IPS-15b (cell line): ENCODE data around the gene OTOS.

Experiments used
- H3K27me3 ChIP-seq: one replicate; pipeline ENCODE4 v1.6.1; 2013; ENCODE audit warnings: low read length; ENCODE audit not compliant: control insufficient read depth, insufficient read depth
- H3K36me3 ChIP-seq: one replicate; pipeline ENCODE4 v1.6.1; 2013; ENCODE audit warnings: low read length; ENCODE audit not compliant: control insufficient read depth, insufficient read depth
- H3K4me1 ChIP-seq: one replicate; pipeline ENCODE4 v1.6.1; 2013; ENCODE audit warnings: mild to moderate bottlenecking, low read length; ENCODE audit not compliant: control insufficient read depth, insufficient read depth
- H3K4me3 ChIP-seq: one replicate; pipeline ENCODE4 v1.5.1; 2013; ENCODE audit warnings: low read depth, low read length
- H3K9ac ChIP-seq: one replicate; pipeline ENCODE4 v1.6.1; 2013; ENCODE audit warnings: low read depth, mild to moderate bottlenecking, low read length
- H3K9me3 ChIP-seq: one replicate; pipeline ENCODE4 v1.6.1; 2013; ENCODE audit warnings: mild to moderate bottlenecking, low read length; ENCODE audit not compliant: control insufficient read depth, insufficient read depth

OTOS gene

DNA sequence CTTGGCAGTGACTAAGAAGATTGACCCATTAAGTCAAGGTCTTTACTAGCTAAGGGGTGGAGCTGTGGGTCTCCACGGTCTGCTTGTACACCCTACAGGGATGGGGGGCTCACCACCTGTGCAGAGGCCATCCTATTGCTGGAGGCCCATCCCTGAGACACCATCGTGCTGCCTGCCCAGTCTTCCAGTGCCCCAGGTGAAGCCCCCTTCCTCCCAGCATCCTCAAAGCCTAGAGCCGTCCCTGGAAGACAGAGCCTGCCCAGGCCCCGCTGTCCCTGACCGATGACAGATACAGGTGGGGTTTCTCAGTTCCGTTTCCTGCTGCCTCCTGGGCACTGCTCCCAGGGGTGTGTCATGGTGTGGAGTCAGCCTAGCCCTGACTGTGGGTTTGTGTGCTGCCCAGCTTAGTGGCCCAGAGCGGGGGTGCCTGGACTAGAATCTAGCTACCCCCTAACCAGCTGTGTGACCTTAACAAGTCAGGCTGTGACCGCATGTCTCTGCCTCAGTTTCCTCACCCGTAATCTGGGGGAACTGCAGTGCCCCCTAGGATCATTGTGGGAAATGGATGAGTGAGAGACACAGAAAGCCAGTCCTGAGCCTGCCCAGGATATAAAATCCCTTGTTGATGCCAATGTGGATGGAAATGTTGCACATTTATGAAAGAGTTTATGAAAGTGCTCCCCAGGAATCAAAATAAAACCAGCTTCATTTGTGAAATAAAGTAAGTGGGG is 2.0 kb downstream of the OTOS start:
- Histone ChIP-seq H3K4me1 (peaks cover 7% of the 10 kb centered on the region), H3K27me3 (peaks cover 8% of the 10 kb centered on the region), H3K36me3 (no peaks in the 10 kb centered on the region)

DNA sequence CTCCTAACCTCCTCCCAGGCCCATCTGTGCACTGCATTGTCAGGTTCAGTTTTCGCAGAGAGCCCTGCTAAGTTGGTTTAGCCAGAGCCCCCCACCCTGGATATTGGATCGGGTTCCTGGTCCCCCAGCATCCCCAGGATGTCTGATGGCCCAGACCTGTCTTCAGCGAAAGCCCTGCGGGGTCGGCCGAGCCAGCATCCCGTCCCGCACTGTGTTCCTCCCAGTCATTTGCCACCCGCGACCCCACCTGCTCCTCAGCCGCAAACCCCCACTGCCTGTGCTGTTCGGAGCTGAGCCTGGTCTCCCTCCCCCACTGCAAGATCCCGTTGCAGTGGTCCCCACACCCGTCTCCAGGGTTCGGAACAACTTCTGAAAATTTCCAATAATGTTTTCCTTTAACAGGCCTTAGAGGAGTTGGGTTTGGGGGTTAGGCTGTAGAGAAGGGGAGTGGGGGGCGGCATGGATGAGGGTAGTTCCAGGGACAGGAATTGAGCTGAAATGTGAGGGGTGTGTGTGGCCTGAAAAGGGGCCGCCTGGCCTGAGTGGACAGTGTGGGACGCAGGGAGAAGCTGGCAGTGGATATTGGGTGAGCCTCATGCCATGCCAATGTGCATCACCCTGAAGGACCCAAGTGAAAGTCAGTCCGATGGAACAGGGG is 2.7 kb downstream of the OTOS start:
- no peak overlapping the region for H3K4me3 ChIP-seq
- peaks cover under 1% of the 10 kb centered on the region for H3K36me3 ChIP-seq

More for the DNA sequence above, 2.0 kb downstream of the OTOS start:
- H3K9ac ChIP-seq: no peak overlapping the region
- no peaks in the 10 kb centered on the region for H3K9me3 ChIP-seq
- no peak overlapping the region for H3K4me3 ChIP-seq

DNA sequence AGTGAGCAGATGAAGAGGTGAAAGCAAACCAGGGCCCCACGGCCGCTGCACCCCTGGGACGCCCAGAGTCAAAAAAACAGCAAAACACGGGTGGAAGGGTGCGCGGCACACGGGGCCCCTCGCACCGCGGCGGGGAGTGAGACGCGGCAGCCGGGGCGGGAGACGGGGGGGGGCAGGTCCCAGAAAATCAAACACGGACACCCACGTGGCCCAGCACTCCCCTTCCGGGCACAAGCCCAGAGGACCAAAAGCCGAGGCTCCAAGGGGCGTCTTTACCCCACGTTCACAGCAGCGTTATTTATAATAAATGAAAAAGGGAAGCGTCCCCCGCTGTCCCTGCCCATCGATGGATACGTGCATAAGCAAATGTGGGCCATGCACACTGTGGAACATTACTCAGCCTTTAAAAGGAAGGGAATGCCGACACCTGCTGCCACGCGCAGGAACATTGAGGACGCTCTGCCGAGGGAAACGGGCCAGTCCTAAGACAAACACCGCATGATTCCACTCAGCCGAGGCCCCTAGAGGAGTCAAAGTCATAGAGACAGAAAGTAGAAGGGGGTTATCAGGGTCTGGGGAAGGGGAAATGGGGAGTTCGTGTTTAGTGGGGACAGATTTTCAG is 3.7 kb downstream of the OTOS start:
- Histone ChIP-seq H3K27me3 (peaks cover 8% of the 10 kb centered on the region), H3K36me3 (peaks cover 9% of the 10 kb centered on the region), H3K4me1 (peaks cover 7% of the 10 kb centered on the region), H3K9me3 (no peaks in the 10 kb centered on the region), H3K9ac (no peak overlapping the region), H3K4me3 (peak overlapping the region; percentile 90)

More for the DNA sequence above, 2.7 kb downstream of the OTOS start:
- Histone ChIP-seq H3K27me3 (peaks cover 8% of the 10 kb centered on the region), H3K9ac (no peak overlapping the region), H3K9me3 (no peaks in the 10 kb centered on the region), H3K4me1 (peaks cover 7% of the 10 kb centered on the region)

DNA sequence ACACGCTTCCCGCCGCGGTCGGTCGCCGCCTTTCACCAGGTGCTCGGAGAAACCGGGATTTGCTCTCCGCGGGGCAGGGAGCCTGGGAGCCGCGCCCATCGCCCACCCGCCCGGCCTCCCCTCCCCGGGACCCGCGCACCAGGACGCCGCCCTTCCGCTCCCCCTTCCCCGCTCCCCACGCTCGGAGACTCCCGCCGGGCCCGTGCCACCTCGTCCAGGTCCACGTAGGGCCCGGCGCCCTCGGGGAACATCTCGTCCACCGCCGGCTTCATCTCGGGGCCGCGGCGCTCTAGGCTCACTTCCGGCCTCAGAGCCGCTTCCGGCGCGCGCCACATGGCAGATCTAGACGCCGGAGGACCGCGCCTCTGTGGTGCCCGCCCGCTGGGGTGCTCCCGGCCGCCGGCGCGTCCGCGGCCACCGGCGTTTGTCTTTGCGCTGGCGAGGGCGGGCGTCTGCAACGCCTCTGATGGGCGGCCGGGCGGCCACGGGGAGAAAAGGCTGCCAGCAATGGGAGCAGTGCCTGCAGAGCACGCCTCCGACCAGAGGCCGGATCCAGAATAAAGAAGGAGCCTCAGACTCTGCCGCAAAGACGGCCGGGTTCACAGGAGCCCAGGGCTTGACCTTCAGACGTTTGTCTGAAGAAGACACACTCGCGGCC is 4.3 kb downstream of the OTOS start, which contains the start of gene COPS9:
COPS9 (minus strand) TSS at position 293 of the 658 bp plus-strand sequence; CDS start at position 272, 21 bp downstream.
- peaks cover 7% of the 10 kb centered on the region for H3K4me1 ChIP-seq
- no peaks in the 10 kb centered on the region for H3K9me3 ChIP-seq
- peak within 1 kb of the TSS; percentile 79 for H3K9ac ChIP-seq
- H3K27me3 ChIP-seq: peaks cover 8% of the 10 kb centered on the region
- H3K4me3 ChIP-seq: peak within 1 kb of the TSS; percentile 90
- H3K36me3 ChIP-seq: peaks cover 15% of the 10 kb centered on the region

DNA sequence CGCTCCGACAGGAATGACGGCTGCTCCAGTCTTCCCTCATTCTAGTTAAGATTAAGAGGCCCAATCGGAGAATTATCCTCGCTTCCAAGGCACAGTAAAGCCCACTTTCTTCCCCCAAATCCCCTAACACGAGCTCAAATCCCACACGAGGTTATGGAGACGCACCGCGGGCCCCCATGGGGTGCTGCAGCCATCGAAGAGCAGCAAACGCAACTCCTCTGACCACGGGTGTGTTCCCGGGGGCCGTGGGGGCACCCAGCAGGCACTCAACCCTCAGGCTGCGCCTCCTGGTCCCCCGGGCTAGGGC is 4.8 kb downstream of the OTOS start:
- Histone ChIP-seq H3K4me3 (peak overlapping the region; percentile 90), H3K9me3 (no peaks in the 10 kb centered on the region), H3K36me3 (peaks cover 20% of the 10 kb centered on the region), H3K27me3 (peaks cover 8% of the 10 kb centered on the region), H3K9ac (peak overlapping the region; percentile 79), H3K4me1 (peaks cover 7% of the 10 kb centered on the region)

DNA sequence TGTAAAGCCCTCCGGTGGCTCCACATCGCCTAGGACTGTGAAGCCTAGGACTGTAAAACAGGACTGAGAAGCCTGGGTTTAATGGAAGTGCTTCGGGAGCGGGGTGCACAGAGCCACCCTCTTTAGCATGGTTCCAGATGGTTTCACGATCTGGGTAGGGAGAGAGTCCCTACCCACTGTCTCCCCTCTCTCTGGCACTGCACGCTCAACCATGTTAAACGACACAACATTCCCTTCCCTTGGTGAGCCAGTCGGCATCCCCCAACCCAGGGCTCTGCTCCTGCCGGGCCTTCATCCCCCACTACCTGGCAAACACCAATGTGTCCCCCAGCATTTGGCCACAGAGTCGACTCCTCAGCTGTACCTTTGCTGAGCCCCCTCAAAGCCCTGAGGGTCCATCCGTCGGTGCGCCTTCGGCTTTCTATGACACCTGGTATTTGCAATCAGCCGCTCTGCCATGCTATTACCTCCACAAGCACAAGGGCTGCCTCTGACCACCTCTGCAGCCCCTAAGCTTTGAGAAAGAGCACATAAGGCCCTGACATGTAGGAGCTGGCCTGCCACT is 5.4 kb downstream of the OTOS start:
- peaks cover 8% of the 10 kb centered on the region for H3K27me3 ChIP-seq
- no peaks in the 10 kb centered on the region for H3K9me3 ChIP-seq
- peak overlapping the region; percentile 90 for H3K4me3 ChIP-seq
- H3K36me3 ChIP-seq: peaks cover 26% of the 10 kb centered on the region
- H3K9ac ChIP-seq: peak overlapping the region; percentile 79
- H3K4me1 ChIP-seq: peaks cover 7% of the 10 kb centered on the region

DNA sequence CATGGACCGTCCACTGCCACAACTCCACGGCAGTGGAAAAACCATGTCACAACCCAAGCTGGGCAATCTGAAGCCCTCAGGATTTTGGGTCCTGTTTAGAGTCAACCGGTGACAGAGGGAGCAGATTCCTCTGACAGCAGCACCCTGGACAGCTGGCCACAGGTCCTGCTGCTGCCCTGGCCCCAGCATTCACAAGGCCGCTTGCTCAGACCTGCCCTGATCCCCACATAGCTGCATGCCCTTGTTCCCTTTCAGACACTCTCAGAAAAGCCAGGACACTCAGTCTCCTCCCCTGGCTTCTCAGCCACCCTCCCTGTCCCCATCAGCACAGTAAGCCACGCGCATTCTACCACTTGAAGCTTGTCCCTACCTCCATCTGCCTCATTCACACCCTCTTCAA is 6.0 kb downstream of the OTOS start:
- Histone ChIP-seq H3K4me3 (peak overlapping the region; percentile 90), H3K9ac (peak overlapping the region; percentile 24), H3K36me3 (peaks cover 32% of the 10 kb centered on the region), H3K27me3 (peaks cover 8% of the 10 kb centered on the region), H3K4me1 (peaks cover 3% of the 10 kb centered on the region), H3K9me3 (no peaks in the 10 kb centered on the region)

DNA sequence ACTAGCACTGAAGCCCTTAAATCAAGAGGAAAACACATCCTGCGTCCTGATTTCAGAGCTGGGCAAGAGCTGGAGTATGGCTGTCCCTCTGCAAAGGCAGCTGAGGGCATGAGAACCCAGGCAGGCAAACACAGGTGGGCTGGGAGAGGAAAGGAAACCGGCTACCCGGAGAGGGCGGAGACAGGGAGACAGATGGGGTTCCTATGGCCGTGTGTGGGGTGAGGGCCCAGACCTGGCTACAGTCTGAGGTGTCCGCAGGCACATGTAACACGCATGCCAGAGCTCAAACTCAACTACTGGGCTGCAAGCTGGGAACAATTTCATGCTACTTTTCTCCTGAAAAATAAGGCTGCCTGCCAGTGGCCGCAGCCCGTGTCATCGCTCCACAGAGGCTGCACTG is 7.1 kb downstream of the OTOS start:
- peaks cover 8% of the 10 kb centered on the region for H3K27me3 ChIP-seq
- H3K9me3 ChIP-seq: no peaks in the 10 kb centered on the region
- H3K4me1 ChIP-seq: peaks cover 3% of the 10 kb centered on the region
- no peak overlapping the region for H3K4me3 ChIP-seq
- peaks cover 40% of the 10 kb centered on the region for H3K36me3 ChIP-seq
- no peak overlapping the region for H3K9ac ChIP-seq

DNA sequence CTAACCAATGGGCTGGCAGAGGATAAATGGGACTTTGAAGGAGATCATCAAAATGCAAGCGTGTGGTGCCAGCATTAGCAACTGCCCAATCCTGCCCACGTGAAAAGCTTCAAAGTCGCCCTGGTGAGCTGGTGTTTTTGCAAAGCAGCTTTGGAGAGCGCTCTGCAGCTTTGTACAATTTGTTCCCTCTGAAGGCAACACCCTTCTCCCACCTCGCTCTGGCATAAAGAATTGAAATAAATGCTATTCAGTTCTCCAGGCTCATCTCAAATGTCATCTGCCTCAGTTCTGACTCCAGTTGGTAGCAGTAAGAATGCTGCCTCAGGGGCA is 7.8 kb downstream of the OTOS start:
- Histone ChIP-seq H3K9ac (no peak overlapping the region), H3K27me3 (peaks cover 8% of the 10 kb centered on the region), H3K4me3 (no peak overlapping the region), H3K4me1 (peaks cover 3% of the 10 kb centered on the region), H3K36me3 (peaks cover 43% of the 10 kb centered on the region), H3K9me3 (no peaks in the 10 kb centered on the region)

DNA sequence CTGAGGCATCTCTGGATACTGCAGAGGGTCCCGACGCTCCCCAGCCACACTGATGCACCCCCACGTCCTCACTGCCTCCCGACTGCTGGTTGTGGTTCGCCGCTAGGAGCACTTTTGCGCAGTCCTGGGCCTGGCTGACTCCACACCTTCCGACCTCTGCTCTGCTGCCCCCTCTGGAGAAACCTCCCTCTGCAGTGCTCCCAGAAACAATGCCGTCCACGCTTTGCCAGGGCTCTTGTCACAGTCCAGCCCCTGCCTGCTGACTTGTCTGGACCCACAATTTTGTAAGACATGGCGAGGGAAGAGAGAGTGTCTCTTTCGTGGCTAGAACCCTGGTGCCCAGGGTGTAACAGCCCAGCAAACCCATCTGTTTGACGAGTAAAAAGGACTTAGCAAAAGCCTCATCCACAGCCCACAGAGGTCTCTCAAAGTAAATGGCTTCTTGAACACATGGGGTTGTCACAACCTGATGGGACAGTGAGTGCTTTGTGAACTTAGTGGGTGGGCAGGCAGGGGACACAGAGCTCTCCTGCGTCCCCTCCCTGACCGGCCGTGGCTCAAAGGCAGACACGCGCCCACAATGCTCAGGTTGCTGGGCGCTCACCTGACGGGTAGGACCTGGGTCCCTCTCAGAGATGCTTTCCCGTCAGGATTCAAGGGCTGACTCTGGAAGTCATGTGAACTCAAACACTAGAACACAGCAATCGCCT is 8.4 kb downstream of the OTOS start:
- peaks cover 43% of the 10 kb centered on the region for H3K36me3 ChIP-seq
- peaks cover 4% of the 10 kb centered on the region for H3K27me3 ChIP-seq
- peaks cover 3% of the 10 kb centered on the region for H3K4me1 ChIP-seq
- H3K4me3 ChIP-seq: no peak overlapping the region
- H3K9me3 ChIP-seq: no peaks in the 10 kb centered on the region
- H3K9ac ChIP-seq: no peak overlapping the region

DNA sequence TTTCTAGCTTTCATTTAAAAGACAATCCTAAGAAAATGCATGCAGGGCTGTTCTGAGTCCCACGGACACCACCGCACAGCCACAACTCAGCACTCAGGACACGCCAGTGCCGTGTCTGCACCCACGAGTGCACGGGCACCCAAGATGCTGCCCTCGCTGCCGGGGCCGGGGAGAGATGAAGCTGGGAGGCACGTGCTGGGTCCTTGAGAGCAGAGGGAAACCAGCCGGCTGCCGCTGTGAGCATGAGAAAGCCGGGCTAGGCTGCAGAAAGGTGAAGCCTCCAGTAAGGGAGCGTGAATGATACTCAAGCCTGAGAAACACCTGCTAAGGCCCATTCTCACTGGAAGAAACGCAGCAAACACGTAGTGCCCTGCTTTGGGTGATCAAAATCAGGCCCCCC is 9.2 kb downstream of the OTOS start:
- Histone ChIP-seq H3K9ac (no peak overlapping the region), H3K4me1 (peaks cover 3% of the 10 kb centered on the region), H3K4me3 (no peak overlapping the region), H3K9me3 (no peaks in the 10 kb centered on the region), H3K36me3 (peaks cover 47% of the 10 kb centered on the region), H3K27me3 (no peaks in the 10 kb centered on the region)
